HEK293 (cell line): ENCODE data around the gene PEPD.

Experiments
- CTCF ChIA-PET: fragments of 350-600 bp; formaldehyde crosslinking; extraction: SDS; loops from one replicate; lab custom pipeline; 2021; ENCODE audit warnings: antibody characterized with exemption; lab: Yijun Ruan, JAX
- POLR2A ChIA-PET: fragments of 300-600 bp; formaldehyde crosslinking; extraction: SDS; loops from one replicate; lab custom pipeline; 2020; ENCODE audit warnings: antibody characterized with exemption, inconsistent platforms; lab: Yijun Ruan, JAX
- H3K27ac ChIP-seq: fragments of 200-500 bp; sonication (Bioruptor generic); 2 replicates; pipeline ENCODE4 v1.5.1; 2014; ENCODE audit warnings: low read depth, low read length, control low read depth, inconsistent platforms; ENCODE audit errors: extremely low read depth
- H3K36me3 ChIP-seq, 2 experiments: fragments of 200-500 bp in 1 of 2; sonication (Bioruptor generic) in 1 of 2; 1 replicate in 1 of 2; 2 replicates in 1 of 2; pipeline ENCODE4 v1.5.1; 2014 to 2017; ENCODE audit warnings: inconsistent platforms in 2 of 2, low read length in 2 of 2; ENCODE audit not compliant: control insufficient read depth in 2 of 2, insufficient read depth in 1 of 2
- H3K4me1 ChIP-seq: fragments of 200-500 bp; sonication (Bioruptor generic); 2 replicates; pipeline ENCODE4 v1.5.1; 2014; ENCODE audit warnings: mild to moderate bottlenecking, low read length, inconsistent platforms; ENCODE audit not compliant: control insufficient read depth, insufficient read depth
- H3K4me3 ChIP-seq: 2 replicates; pipeline ENCODE4 v1.5.1; 2011; ENCODE audit warnings: low read depth, mild to moderate bottlenecking, control low read depth, low read length, moderate library complexity
- H3K9me3 ChIP-seq: fragments of 200-500 bp; sonication (Bioruptor generic); 2 replicates; pipeline ENCODE4 v1.5.1; 2014; ENCODE audit warnings: low read depth, low read length, inconsistent platforms; ENCODE audit not compliant: control insufficient read depth, insufficient read depth
- ATF2 ChIP-seq: fragments of 450-650 bp; formaldehyde crosslinking; IDR thresholded peaks from 2 replicates; pipeline ENCODE4 v1.5.1; 2016; ENCODE audit warnings: missing biosample characterization, missing genetic modification characterization, low read depth
- BCL11B ChIP-seq: fragments of 450-650 bp; formaldehyde crosslinking; IDR thresholded peaks from 2 replicates; pipeline ENCODE4 v1.5.1; 2016; ENCODE audit warnings: low read depth, missing biosample characterization, missing genetic modification characterization
- IKZF3 ChIP-seq: fragments of 450-650 bp; IDR thresholded peaks from 2 replicates; pipeline ENCODE4 v1.5.0; 2018; ENCODE audit warnings: missing biosample characterization, mild to moderate bottlenecking, missing genetic modification characterization, moderate library complexity
- KLF17 ChIP-seq: fragments of 450-650 bp; formaldehyde crosslinking; IDR thresholded peaks from 2 replicates; pipeline ENCODE4 v1.5.1; 2016; ENCODE audit warnings: missing biosample characterization, missing genetic modification characterization
- SETDB1 ChIP-seq: IDR thresholded peaks from one replicate; pipeline ENCODE4 v1.6.1; 2017; ENCODE audit warnings: mild to moderate bottlenecking, low read length, moderate library complexity, mixed read lengths; ENCODE audit not compliant: insufficient read length
- SP3 ChIP-seq: fragments of 450-650 bp; formaldehyde crosslinking; IDR thresholded peaks from 2 replicates; pipeline ENCODE4 v1.5.1; 2016; ENCODE audit warnings: missing biosample characterization, missing genetic modification characterization
- ZBTB20 ChIP-seq: fragments of 450-650 bp; formaldehyde crosslinking; IDR thresholded peaks from 2 replicates; pipeline ENCODE4 v1.5.1; 2016; ENCODE audit warnings: missing biosample characterization, missing genetic modification characterization
- ZNF10 ChIP-seq: fragments of 450-650 bp; formaldehyde crosslinking; IDR thresholded peaks from 2 replicates; pipeline ENCODE4 v1.5.1; 2017; ENCODE audit warnings: missing biosample characterization, missing genetic modification characterization
- ZNF138 ChIP-seq: fragments of 450-650 bp; formaldehyde crosslinking; IDR thresholded peaks from 2 replicates; pipeline ENCODE4 v1.5.1; 2016; ENCODE audit warnings: missing biosample characterization, missing genetic modification characterization, borderline replicate concordance
- ZNF155 ChIP-seq: fragments of 450-650 bp; formaldehyde crosslinking; IDR thresholded peaks from 2 replicates; pipeline ENCODE4 v1.5.1; 2016; ENCODE audit warnings: missing biosample characterization, missing genetic modification characterization
- ZNF18 ChIP-seq: fragments of 450-650 bp; formaldehyde crosslinking; IDR thresholded peaks from 2 replicates; pipeline ENCODE4 v1.5.1; 2016; ENCODE audit warnings: missing biosample characterization, missing genetic modification characterization
- ZNF2 ChIP-seq: fragments of 450-650 bp; formaldehyde crosslinking; IDR thresholded peaks from 2 replicates; pipeline ENCODE4 v1.5.1; 2016; ENCODE audit warnings: missing biosample characterization, missing genetic modification characterization
- ZNF223 ChIP-seq: fragments of 450-650 bp; formaldehyde crosslinking; IDR thresholded peaks from 2 replicates; pipeline ENCODE4 v1.5.1; 2016; ENCODE audit warnings: missing biosample characterization, missing genetic modification characterization
- ZNF239 ChIP-seq: fragments of 450-650 bp; formaldehyde crosslinking; IDR thresholded peaks from 2 replicates; pipeline ENCODE4 v1.5.1; 2016; ENCODE audit warnings: missing biosample characterization, missing genetic modification characterization
- ZNF24 ChIP-seq: fragments of 450-650 bp; formaldehyde crosslinking; IDR thresholded peaks from 2 replicates; pipeline ENCODE4 v1.5.1; 2016; ENCODE audit warnings: missing biosample characterization, missing genetic modification characterization
- ZNF311 ChIP-seq: fragments of 450-650 bp; formaldehyde crosslinking; IDR thresholded peaks from 2 replicates; pipeline ENCODE4 v1.5.1; 2017; ENCODE audit warnings: missing biosample characterization, missing genetic modification characterization, borderline replicate concordance
- ZNF514 ChIP-seq: fragments of 450-650 bp; formaldehyde crosslinking; IDR thresholded peaks from 2 replicates; pipeline ENCODE4 v1.5.1; 2016; ENCODE audit warnings: missing biosample characterization, missing genetic modification characterization
- ZNF621 ChIP-seq: fragments of 450-650 bp; formaldehyde crosslinking; IDR thresholded peaks from 2 replicates; pipeline ENCODE4 v1.5.1; 2017; ENCODE audit warnings: missing biosample characterization, missing genetic modification characterization
- ZNF747 ChIP-seq: fragments of 450-650 bp; formaldehyde crosslinking; IDR thresholded peaks from 2 replicates; pipeline ENCODE4 v1.5.1; 2016; ENCODE audit warnings: missing biosample characterization, missing genetic modification characterization
- ZNF830 ChIP-seq: fragments of 450-650 bp; IDR thresholded peaks from 2 replicates; pipeline ENCODE4 v1.5.0; 2018; ENCODE audit warnings: missing biosample characterization, missing genetic modification characterization, low read depth, mild to moderate bottlenecking, moderate library complexity
- ZSCAN23 ChIP-seq: fragments of 450-650 bp; formaldehyde crosslinking; IDR thresholded peaks from 2 replicates; pipeline ENCODE4 v1.5.1; 2016; ENCODE audit warnings: missing biosample characterization, missing genetic modification characterization
- TF ChIP-seq, protein P1 (sequence below): fragments of 450-650 bp; formaldehyde crosslinking; IDR thresholded peaks from 2 replicates; pipeline ENCODE4 v1.5.1; 2016; ENCODE audit warnings: missing biosample characterization, missing genetic modification characterization, low read depth
- TF ChIP-seq, protein P2 (sequence below): fragments of 450-650 bp; formaldehyde crosslinking; IDR thresholded peaks from 2 replicates; pipeline ENCODE4 v1.5.1; 2016; ENCODE audit warnings: missing biosample characterization, missing genetic modification characterization, borderline replicate concordance
- TF ChIP-seq, protein P3 (sequence below): fragments of 450-650 bp; formaldehyde crosslinking; IDR thresholded peaks from 2 replicates; pipeline ENCODE4 v1.5.1; 2016; ENCODE audit warnings: missing biosample characterization, missing genetic modification characterization

Gene PEPD

DNA sequence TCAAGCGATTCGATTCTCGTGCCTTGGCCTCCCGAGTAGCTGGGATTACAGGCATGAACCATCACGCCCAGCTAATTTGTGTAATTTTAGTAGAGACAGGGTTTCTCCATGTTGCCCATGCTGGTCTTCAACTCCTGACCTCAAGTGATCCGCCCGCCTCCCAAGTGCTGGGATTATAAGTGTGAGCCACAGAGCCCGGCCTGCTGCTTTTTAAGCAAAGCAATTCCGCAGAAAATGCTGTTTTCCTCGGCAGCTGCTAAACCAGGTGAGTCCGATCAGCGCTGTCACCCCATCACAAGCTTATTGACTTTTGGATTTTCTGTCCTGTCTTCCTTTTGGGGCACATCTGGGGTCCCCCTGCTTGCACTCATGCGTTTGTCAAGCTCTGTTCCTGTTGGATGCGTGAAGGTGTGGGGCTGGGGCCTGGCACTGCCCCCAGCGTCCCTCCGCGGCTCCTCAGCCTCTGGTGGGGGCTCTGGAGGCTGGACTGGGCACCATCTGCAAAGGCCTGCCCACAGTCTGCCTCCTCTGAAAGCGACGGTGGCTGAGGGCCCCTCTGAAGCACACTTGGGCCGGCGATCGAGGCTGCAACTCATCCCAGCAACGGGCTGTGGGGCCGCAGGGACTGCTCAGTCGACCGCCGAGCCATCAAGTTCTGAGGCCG lies 122.4 kb downstream of the PEPD start:
- TF ChIP-seq ZNF747 (tag by site-specific recombination): no peak
- TF ChIP-seq IKZF3: no peak
- no peak for TF ChIP-seq ZNF10 (tag by site-specific recombination)
- TF ChIP-seq ZNF621: no peak
- no peak for TF ChIP-seq SP3
- TF ChIP-seq, protein P1, sequence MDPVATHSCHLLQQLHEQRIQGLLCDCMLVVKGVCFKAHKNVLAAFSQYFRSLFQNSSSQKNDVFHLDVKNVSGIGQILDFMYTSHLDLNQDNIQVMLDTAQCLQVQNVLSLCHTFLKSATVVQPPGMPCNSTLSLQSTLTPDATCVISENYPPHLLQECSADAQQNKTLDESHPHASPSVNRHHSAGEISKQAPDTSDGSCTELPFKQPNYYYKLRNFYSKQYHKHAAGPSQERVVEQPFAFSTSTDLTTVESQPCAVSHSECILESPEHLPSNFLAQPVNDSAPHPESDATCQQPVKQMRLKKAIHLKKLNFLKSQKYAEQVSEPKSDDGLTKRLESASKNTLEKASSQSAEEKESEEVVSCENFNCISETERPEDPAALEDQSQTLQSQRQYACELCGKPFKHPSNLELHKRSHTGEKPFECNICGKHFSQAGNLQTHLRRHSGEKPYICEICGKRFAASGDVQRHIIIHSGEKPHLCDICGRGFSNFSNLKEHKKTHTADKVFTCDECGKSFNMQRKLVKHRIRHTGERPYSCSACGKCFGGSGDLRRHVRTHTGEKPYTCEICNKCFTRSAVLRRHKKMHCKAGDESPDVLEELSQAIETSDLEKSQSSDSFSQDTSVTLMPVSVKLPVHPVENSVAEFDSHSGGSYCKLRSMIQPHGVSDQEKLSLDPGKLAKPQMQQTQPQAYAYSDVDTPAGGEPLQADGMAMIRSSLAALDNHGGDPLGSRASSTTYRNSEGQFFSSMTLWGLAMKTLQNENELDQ (tag by site-specific recombination): no peak
- no peak for TF ChIP-seq SETDB1
- no peak for TF ChIP-seq BCL11B (tag by site-specific recombination)
- no peak for TF ChIP-seq ZNF155 (tag by site-specific recombination)
- no peak for TF ChIP-seq ZNF2
- no peak for TF ChIP-seq ZNF138 (tag by site-specific recombination)
- Histone ChIP-seq H3K36me3 (no peaks in the 10 kb centered on the region), H3K4me1 (no peaks in the 10 kb centered on the region), H3K9me3 (no peaks in the 10 kb centered on the region), H3K27ac (no peak overlapping the region), H3K4me3 (no peak overlapping the region)
- CTCF ChIA-PET: interaction anchor here (0.6 to 5.3 kb wide), 15 partner anchors 8 to 379 kb away, joined by 3 to 41 read pairs (median 8); no protein-coding TSS in a partner anchor
- POLR2A ChIA-PET: interaction anchor here (0.6 to 2.7 kb wide), 3 partner anchors 25 to 160 kb away, joined by 3 to 17 read pairs (median 3); partner anchors contain the start of genes CEBPG and PEPD

DNA sequence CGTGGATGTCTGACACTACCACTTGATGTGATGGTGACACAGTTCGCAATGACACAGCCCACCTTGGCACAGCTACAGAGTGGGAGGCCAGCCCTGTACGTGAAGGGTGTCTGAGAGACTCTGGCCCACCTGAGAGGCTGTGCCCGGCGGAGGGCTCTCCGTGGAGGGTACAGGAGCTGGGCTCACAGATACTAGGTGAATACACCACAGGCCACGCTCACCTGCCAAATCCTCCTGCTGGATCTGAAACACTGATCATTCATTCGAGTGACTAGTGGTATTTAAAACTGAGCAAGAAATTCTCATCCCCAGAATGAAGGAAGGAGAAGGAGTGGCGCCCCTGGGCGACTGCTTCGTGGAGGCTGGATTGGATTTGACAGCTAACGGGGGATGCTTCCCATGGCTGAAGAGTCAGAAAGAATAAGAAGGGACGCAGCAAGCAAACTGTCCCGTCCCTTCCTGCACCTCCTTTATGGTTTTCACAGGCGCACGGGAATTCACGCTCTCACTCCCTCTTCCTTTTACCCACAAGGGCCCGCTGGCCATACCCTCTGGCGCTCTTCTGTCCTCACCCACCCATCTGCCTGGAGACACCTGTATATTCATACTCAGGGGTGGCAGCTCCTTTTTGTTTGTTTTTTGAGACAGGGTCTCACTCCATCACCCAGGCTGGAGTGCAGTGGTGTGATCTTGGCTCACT lies 123.1 kb downstream of the PEPD start:
- Histone ChIP-seq H3K36me3 (no peaks in the 10 kb centered on the region), H3K4me3 (no peak overlapping the region), H3K4me1 (no peaks in the 10 kb centered on the region), H3K9me3 (no peaks in the 10 kb centered on the region), H3K27ac (no peak overlapping the region)
- ChIA-PET CTCF (interaction anchor here (0.6 to 5.3 kb wide), 30 partner anchors 9 to 1312 kb away, joined by 3 to 41 read pairs (median 4); partner anchors contain the start of gene CEBPG), POLR2A (interaction anchor here (0.8 to 2.7 kb wide), 4 partner anchors 10 to 124 kb away, joined by 3 to 17 read pairs (median 3); partner anchors contain the start of genes CEBPG and PEPD)
- no peak for TF ChIP-seq ATF2
- no peak for TF ChIP-seq ZNF18 (tag by site-specific recombination)
- TF ChIP-seq ZNF747 (tag by site-specific recombination): no peak
- TF ChIP-seq ZNF514 (tag by site-specific recombination): no peak
- no peak for TF ChIP-seq ZNF239 (tag by site-specific recombination)
- TF ChIP-seq, protein P2, sequence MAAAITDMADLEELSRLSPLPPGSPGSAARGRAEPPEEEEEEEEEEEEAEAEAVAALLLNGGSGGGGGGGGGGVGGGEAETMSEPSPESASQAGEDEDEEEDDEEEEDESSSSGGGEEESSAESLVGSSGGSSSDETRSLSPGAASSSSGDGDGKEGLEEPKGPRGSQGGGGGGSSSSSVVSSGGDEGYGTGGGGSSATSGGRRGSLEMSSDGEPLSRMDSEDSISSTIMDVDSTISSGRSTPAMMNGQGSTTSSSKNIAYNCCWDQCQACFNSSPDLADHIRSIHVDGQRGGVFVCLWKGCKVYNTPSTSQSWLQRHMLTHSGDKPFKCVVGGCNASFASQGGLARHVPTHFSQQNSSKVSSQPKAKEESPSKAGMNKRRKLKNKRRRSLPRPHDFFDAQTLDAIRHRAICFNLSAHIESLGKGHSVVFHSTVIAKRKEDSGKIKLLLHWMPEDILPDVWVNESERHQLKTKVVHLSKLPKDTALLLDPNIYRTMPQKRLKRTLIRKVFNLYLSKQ: no peak
- TF ChIP-seq ZNF311 (tag by site-specific recombination): 0 out of 2 replicates have a peak, but pooled peaks have one; percentile 44
- no peak for TF ChIP-seq KLF17
- TF ChIP-seq ZNF24 (tag by site-specific recombination): no peak
- TF ChIP-seq ZSCAN23 (tag by site-specific recombination): no peak
- TF ChIP-seq ZBTB20 (tag by site-specific recombination): 0 out of 2 replicates have a peak, but pooled peaks have one; percentile 6
- TF ChIP-seq ZNF830 (tag by site-specific recombination): no peak
- TF ChIP-seq, protein P3, sequence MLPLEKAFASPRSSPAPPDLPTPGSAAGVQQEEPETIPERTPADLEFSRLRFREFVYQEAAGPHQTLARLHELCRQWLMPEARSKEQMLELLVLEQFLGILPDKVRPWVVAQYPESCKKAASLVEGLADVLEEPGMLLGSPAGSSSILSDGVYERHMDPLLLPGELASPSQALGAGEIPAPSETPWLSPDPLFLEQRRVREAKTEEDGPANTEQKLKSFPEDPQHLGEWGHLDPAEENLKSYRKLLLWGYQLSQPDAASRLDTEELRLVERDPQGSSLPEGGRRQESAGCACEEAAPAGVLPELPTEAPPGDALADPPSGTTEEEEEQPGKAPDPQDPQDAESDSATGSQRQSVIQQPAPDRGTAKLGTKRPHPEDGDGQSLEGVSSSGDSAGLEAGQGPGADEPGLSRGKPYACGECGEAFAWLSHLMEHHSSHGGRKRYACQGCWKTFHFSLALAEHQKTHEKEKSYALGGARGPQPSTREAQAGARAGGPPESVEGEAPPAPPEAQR (tag by site-specific recombination): no peak
- peak; percentile 65; the same call in 1 of the 2 replicates for TF ChIP-seq ZNF223 (tag by site-specific recombination)
- TF ChIP-seq BCL11B (tag by site-specific recombination): no peak
